ENCODE results near the gene VPS33A. TPM values are rescaled to one million over a fixed set of nuclear protein-coding genes. Genes with fewer than 3 reads are reported as not detected.

The VPS33A gene
- total and polyA plus RNA-seq, 2 of the 8 experiments (the other 6 are each of a cell fraction or from before 2014, with no cell fraction given): 16.4 to 41.8 TPM

DNA sequence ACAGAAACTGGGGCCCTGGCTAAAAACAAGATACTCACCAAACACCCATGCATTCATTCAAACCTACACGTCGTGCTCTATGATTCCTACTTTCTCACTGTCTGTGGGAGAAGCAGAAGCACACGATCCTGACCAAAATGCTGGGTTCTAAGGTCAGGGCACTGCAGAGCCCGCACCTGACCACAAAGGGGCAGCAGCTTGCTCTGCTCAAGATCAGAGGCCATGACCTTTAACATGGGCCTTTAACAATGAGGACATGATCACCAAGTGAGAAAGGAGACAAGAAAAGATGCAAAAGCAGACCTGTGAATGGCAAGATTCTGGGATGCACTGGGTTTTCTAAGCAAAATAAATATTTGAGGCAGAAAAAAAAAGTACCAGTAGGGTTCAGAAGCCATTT, 40.1 kb upstream of the VPS33A start (continued):
- TF ChIP-seq, protein P1, sequence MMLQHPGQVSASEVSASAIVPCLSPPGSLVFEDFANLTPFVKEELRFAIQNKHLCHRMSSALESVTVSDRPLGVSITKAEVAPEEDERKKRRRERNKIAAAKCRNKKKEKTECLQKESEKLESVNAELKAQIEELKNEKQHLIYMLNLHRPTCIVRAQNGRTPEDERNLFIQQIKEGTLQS (IDR thresholded peaks at IDR 0.05; ENCODE audit: insufficient read depth, low read depth, low read length): no peak
- TF ChIP-seq SP2 (IDR thresholded peaks at IDR 0.05; ENCODE audit: low read length): no peak
- no peak for TF ChIP-seq BCL11A (IDR thresholded peaks at IDR 0.05; ENCODE audit: low read depth in 2 of 2, low read length in 2 of 2)
- TF ChIP-seq, protein P2, sequence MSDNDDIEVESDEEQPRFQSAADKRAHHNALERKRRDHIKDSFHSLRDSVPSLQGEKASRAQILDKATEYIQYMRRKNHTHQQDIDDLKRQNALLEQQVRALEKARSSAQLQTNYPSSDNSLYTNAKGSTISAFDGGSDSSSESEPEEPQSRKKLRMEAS (IDR thresholded peaks at IDR 0.05): no peak
- TF ChIP-seq CBX8 (IDR thresholded peaks at IDR 0.05; ENCODE audit: borderline replicate concordance, low read depth, low read length): no peak
